ENCODE results near the gene C1QTNF8.

GRCh38 chr16:1135459-1135825 is 39.4 kb upstream of the C1QTNF8 start:
- TF ChIP-seq CTCF (conservative IDR thresholded peaks at IDR 0.05 in 1 of 2, IDR thresholded peaks at IDR 0.05 in 1 of 2; ENCODE audit: extremely low read depth in 1 of 2, insufficient read depth in 1 of 2, low read depth in 1 of 2, low read length in 2 of 2) (no peak), EZH2 (IDR thresholded peaks at IDR 0.05; ENCODE audit: borderline replicate concordance, low read length) (no peak)

Measured in mammary epithelial cell (primary cell).